AG04449 (cell line): ENCODE data around the gene WNT16.

Experiments
- CTCF ChIA-PET: fragments of 350-600 bp; formaldehyde crosslinking; extraction: SDS; loops from one replicate; lab custom pipeline; 2021; ENCODE audit warnings: antibody characterized with exemption; lab: Yijun Ruan, JAX
- POLR2A ChIA-PET: fragments of 400-600, 350-600 bp; formaldehyde crosslinking; extraction: SDS; loops from one replicate; lab custom pipeline; 2020; ENCODE audit warnings: antibody characterized with exemption, inconsistent platforms; lab: Yijun Ruan, JAX
- DNase-seq: peaks from one replicate; pipeline ENCODE4 v3.0.0-alpha.2; 2010; ENCODE audit warnings: low read depth, low spot score
- H3K4me3 ChIP-seq: 2 replicates; pipeline ENCODE4 v1.5.1; 2011; ENCODE audit warnings: low read depth, mild to moderate bottlenecking, control low read depth, low read length
- CTCF ChIP-seq: IDR thresholded peaks from one replicate; pipeline ENCODE4 v1.5.1; 2011; ENCODE audit warnings: mild to moderate bottlenecking, moderate library complexity, low read length, control low read depth, inconsistent platforms; ENCODE audit not compliant: insufficient read depth; ENCODE audit errors: missing control alignments

WNT16 gene

GRCh38 chr7:121322460-121322859, 6.3 kb upstream of the WNT16 start:
- CTCF ChIA-PET: no interaction called here
- no peak overlapping the region for H3K4me3 ChIP-seq
- DNase-seq: no peak
- no peak for TF ChIP-seq CTCF
- POLR2A ChIA-PET: no interaction called here

GRCh38 chr7:121323515-121324302, 5.1 kb upstream of the WNT16 start:
- POLR2A ChIA-PET: no interaction called here
- TF ChIP-seq CTCF: no peak
- no peak overlapping the region for H3K4me3 ChIP-seq
- DNase-seq: no peak
- CTCF ChIA-PET: interaction anchor here (1.1 to 1.6 kb wide), 4 partner anchors 12 to 215 kb away, joined by 3 to 6 read pairs (median 4); no protein-coding TSS in a partner anchor

GRCh38 chr7:121327671-121328070, 1.1 kb upstream of the WNT16 start:
- CTCF ChIA-PET: interaction anchor here (1.1 to 1.2 kb wide), 2 partner anchors 14 to 521 kb away, joined by 3 read pairs; no protein-coding TSS in a partner anchor

GRCh38 chr7:121329191-121330052, 622 bp downstream of the WNT16 start:
- H3K4me3 ChIP-seq: peak overlapping the region; percentile 57
- ChIA-PET CTCF (interaction anchor here (0.7 to 2.0 kb wide), 6 partner anchors 9 to 203 kb away, joined by 3 to 6 read pairs (median 4); no protein-coding TSS in a partner anchor), POLR2A (no interaction called here)
- peak; percentile 4 for TF ChIP-seq CTCF
- DNase-seq: no peak

More at GRCh38 chr7:121327671-121328070, 1.1 kb upstream of the WNT16 start:
- DNase-seq: no peak
- POLR2A ChIA-PET: no interaction called here
- no peak overlapping the region for H3K4me3 ChIP-seq
- TF ChIP-seq CTCF: no peak

GRCh38 chr7:121330053-121330833, 1.4 kb downstream of the WNT16 start:
- peak overlapping the region; percentile 57 for H3K4me3 ChIP-seq
- no peak for TF ChIP-seq CTCF
- ChIA-PET POLR2A (no interaction called here), CTCF (interaction anchor here (0.6 to 2.0 kb wide), 7 partner anchors 8 to 204 kb away, joined by 3 to 6 read pairs (median 4); no protein-coding TSS in a partner anchor)
- DNase-seq: no peak
